Renal cortex interstitium (tissue), 11 donors: ENCODE data around the gene MARCKSL1. TPM values are rescaled to one million over a fixed set of nuclear protein-coding genes. Genes with fewer than 3 reads are reported as not detected.

ENCODE experiments used
- DNase-seq, 11 donors: peaks; one replicate each; pipeline ENCODE4 v3.0.0-alpha.2; 2013; ENCODE audit warnings: low read depth in 9 of 11, low spot score in 4 of 11; ENCODE audit errors: extremely low read depth in 1 of 11
- polyA plus RNA-seq, 3 donors: library from polyadenylated mRNA; unstranded; fragments of 120-200 nt; gene quantifications; one replicate each; pipeline ENCODE4 v1.2.1, GENCODE V29; 2013; ENCODE audit not compliant: insufficient read length in 3 of 3

MARCKSL1 gene
- polyA plus RNA-seq, 3 donors, result 402 to 500 (median 427) TPM

DNA sequence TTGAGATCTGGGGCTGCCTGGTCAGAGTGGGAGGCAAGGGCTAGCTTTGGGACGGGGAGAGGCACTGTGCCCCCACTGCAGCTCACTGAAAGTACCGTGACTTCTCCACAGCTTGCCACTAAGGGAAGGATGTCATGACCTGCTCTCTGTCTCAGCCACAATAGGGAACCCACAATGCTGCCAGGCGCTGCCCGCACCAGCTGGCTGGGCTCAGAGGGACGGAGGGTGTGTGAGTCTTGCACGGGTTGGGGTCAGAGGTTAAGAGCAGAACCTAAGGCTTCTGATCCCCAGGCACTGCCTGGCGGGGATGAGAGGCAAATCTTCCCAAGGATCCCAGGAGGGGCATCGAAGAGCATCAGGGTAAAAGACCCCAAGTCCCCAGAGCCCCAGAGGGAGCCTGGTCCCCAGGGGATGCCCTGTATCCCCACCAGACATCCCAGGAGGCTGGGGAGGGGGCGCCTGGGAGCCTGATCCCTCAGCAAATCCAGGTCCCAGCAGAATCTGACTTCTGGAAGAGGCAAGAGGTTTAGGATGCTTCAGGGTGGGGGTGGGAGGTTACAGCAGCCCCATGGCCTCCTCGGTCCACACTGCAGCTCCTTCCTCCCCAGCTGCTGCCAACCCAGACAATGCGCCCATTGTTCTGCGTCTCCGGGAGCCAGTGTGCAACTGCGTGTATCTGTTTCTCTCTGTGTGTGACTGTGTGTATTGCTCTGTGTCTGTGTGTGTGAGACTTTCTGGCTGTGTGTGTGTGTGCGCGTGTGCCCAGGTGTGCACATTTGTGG lies 2.0 kb upstream of the MARCKSL1 start:
- DNase-seq, result no peak

DNA sequence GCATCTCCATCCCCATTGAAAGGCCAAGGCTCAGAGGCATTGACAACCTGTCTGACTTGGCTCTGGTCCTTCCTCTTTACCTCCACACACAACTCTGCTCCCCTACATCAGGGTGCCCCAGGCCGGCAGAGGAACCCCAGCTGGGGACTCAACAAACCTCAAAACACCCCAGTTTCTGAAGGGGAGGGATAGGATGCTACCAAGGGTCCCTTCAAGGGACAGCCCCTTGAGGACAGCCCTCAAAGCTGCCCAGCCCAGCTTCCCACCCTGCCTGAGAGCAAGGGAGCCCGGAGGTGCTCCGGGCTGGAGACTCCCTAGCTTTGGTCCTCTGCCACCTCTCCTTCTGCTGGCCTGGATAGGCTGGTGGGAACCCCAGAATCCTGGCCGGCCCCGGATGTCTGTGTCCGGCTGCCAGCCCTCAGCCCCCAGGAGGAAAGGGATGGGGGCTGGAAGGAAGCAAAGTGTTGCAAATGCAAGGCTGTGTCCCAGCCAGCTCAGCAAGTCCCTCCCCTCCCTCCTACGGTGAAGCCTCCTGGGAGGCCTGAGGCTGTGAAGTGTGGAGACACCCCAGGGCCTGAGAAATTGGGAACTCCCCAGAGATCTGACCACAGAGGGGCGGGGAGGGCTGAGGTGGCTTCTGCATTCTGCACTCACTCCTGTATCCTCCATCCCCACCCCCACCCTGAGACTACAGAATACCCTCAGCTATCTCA lies 1.1 kb upstream of the MARCKSL1 start:
- DNase-seq, result no peak

DNA sequence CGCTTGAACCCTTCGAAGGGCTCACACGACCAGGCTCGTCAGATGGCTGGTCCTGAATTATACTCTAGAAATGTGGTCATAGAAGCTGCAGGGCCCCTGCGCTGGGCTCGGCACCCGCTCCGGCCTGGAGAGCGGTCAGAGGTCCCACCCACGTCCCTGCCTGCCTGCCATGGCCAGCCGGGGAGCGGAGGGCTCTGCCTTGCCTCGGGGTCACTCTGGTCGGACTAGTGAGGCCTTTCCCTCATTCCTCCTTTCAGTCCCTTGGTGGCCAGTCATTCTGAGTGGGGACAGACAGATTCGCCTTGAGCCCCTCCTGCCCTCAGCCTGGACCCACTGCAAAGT lies 529 bp upstream of the MARCKSL1 start:
- DNase-seq, result no peak

- no peak for DNase-seq
Observed at GRCh38 chr1:32335535-32335789, 571 bp downstream of the MARCKSL1 start.

GRCh38 chr1:32334864-32335534 lies 1.0 kb downstream of the MARCKSL1 start:
- DNase-seq, result peak in 2 of 11 donors; percentile 54 to 59

- DNase-seq, result no peak
Observed at GRCh38 chr1:32334274-32334861, 1.7 kb downstream of the MARCKSL1 start.

- DNase-seq, result no peak
Observed at GRCh38 chr1:32333251-32333963, 2.6 kb downstream of the MARCKSL1 start.

GRCh38 chr1:32332290-32333079 lies 3.5 kb downstream of the MARCKSL1 start:
- DNase-seq, result no peak

- no peak for DNase-seq
Observed at GRCh38 chr1:32331549-32331948, 4.5 kb downstream of the MARCKSL1 start.

DNA sequence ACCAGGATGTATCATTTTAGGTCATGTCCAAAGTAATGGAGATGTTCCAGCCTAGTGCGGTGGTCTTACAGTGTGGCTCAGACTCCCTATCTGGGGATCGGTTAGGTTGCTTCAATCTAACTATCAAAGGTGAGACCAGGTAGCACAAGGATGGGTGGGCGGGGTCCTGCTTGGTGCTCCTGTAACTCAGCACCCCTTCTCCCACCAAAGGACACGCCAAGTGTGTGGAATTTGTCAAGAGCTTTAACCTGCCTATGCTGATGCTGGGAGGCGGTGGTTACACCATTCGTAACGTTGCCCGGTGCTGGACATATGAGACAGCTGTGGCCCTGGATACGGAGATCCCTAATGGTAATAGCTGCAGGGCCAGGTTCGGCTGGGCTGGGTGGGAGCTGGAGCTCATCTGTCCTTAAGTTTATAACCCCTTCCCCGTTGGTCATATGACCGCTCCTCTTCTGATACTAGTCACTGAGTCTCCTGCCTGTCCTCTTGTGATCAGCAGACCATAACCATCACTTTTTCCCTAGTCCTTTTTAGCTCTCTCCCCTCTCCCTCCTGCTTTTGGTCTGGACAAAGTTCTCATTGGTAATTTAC lies 5.4 kb downstream of the MARCKSL1 start:
- peak in 2 of 11 donors; percentile 28 to 33 for DNase-seq

DNA sequence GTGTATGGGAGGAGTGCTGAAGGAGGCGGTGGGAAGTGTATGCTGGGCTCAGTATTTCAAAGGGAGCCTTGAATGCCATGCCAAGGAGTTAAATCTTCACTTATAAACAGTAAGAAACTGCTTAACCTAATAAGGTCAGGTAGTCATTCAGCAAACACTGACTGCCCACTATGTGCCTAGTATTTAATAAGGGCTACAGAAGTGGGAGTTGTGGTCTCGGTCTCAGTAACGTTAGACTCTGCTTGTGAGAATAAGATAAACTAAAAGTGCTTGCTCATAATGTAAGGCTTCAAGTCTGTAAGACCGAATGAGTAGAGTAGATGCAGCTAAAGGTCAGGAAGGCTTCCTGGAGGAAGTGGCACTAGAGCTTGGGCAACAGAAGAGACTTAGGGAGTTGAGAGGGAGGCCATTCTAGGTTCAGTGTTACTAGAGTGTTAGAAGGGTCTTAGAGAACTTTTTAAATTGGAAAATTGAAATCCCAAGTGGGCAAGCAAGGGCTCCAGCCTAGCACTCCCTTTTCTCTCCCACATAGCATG lies 6.0 kb downstream of the MARCKSL1 start:
- DNase-seq, result no peak

- DNase-seq, result no peak
Observed at GRCh38 chr1:32327204-32327603, 8.8 kb downstream of the MARCKSL1 start.

GRCh38 chr1:32321712-32322291 lies 14.2 kb downstream of the MARCKSL1 start:
- DNase-seq, result no peak

DNA sequence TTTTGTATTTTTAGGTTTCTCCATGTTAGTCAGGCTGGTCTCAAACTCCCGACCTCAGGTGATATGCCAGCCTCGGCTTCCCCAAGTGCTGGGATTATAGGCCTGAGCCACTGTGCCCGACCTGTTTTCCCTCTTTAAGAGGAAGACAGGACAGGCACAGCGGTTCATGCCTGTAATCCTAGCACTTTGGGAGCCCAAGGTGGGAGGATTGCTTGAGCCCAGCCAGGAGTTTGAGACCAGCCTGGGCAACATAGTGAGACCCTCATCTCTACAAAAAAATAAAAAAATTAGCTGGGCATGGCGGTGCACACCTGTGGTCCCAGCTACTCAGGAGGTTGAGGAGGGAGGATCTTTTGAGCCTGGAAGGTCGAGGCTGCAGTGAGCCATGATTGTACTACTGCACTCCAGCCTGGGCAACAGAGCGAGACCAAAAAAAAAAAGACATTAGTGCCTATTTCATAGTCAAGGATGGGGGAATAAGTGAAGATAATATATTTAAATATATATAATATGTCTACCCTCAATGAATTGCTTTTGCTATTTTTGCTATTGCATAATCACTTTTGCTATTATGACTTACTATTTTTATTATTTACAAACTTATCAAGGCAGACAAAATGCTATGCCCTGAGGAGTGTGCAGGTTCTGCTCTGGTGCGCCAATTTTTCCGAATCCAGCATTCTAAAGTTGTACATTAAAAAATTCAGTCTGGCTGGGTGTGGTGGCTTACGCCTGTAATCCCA lies 17.7 kb downstream of the MARCKSL1 start:
- DNase-seq, result no peak

- no peak for DNase-seq
Observed at GRCh38 chr1:32316903-32317277, 19.1 kb downstream of the MARCKSL1 start.

- DNase-seq, result no peak
Observed at GRCh38 chr1:32311709-32312393, 24.2 kb downstream of the MARCKSL1 start.

- no peak for DNase-seq
Observed at GRCh38 chr1:32309960-32310359, 26.1 kb downstream of the MARCKSL1 start.
